Stimulated activated CD8-positive, alpha-beta memory T cell treated with anti-CD3 and anti-CD28 coated beads, Interleukin-4, amount 100 ng/mL, for 4 hours (primary cell): ENCODE results near the gene RPL35A.

Experiments
- DNase-seq, 2 donors: peaks; one replicate each; pipeline ENCODE4 v3.0.0-alpha.2; 2020; ENCODE audit warnings: low read depth in 2 of 2, low spot score in 1 of 2

Gene RPL35A

DNA sequence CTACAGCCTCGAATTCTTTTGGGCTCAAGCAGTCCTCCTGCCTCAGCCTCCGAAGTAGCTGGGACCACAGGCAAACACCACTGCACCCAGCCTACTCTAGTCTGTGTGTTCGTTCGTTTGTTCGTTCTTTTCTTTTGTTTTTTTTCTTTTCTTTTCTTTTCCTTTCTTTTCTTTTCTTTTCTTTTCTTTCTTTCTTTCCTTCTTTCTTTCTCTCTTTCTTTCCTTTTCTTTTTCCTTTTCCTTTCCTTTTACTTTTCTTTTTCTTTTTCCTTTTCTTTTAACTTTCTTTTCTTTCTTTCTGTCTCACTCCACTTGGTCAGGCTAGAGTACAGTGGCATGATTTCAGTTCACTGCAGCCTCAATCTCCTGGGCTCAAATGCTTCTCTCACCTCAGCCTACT lies 46.9 kb downstream of the RPL35A start:
- DNase-seq = no peak

- DNase-seq = no peak
These were observed 47.9 kb downstream of the RPL35A start for GRCh38 chr3:197997936-197998335.
